Measurements from ENCODE around the gene TRABD. TPM values are rescaled to one million over a fixed set of nuclear protein-coding genes. Genes with fewer than 3 reads are reported as not detected.

TRABD gene
- total and polyA plus RNA-seq, 5 experiments from 2014 or later: 28.7 to 113 (median 46.7) TPM

Other genes with a start within 250 kb of the TRABD start
- gene PIM3, start 225.1 kb upstream of the TRABD start, total RNA-seq: 10 to 100 TPM; 42.0 to 44.0 TPM
- 10 to 100 TPM; 12.4 to 26.0 (median 13.6) TPM for gene PIM3, start 225.1 kb upstream of the TRABD start, polyA plus RNA-seq
- not detected for gene IL17REL, start 173.1 kb upstream of the TRABD start, total RNA-seq
- not detected for gene IL17REL, start 173.1 kb upstream of the TRABD start, polyA plus RNA-seq
- not detected for gene TTLL8, start 127.6 kb upstream of the TRABD start, total RNA-seq
- not detected for gene TTLL8, start 127.6 kb upstream of the TRABD start, polyA plus RNA-seq
- under 1 TPM; 0.16 to 0.36 TPM for gene MLC1, start 100.5 kb upstream of the TRABD start, total RNA-seq
- 1 to 10 TPM in 1 of 3 donors, under 1 TPM in 2; 0.12 to 1.8 (median 0.34) TPM for gene MLC1, start 100.5 kb upstream of the TRABD start, polyA plus RNA-seq
- not detected for gene MOV10L1, start 95.9 kb upstream of the TRABD start, total RNA-seq
- not detected for gene MOV10L1, start 95.9 kb upstream of the TRABD start, polyA plus RNA-seq
- gene PANX2, start 15.2 kb upstream of the TRABD start, total RNA-seq: under 1 TPM; 0.25 to 0.26 TPM
- gene PANX2, start 15.2 kb upstream of the TRABD start, polyA plus RNA-seq: not detected
- 10 to 100 TPM; 40.3 to 42.4 TPM for gene SELENOO, start 15.1 kb downstream of the TRABD start, total RNA-seq
- gene SELENOO, start 15.1 kb downstream of the TRABD start, polyA plus RNA-seq: 1 to 10 TPM; 3.1 to 8.8 (median 5.2) TPM
- gene TUBGCP6, start 59.1 kb downstream of the TRABD start, total RNA-seq: 100 to 1,000 TPM; 153 to 156 TPM
- gene TUBGCP6, start 59.1 kb downstream of the TRABD start, polyA plus RNA-seq: 10 to 100 TPM in 2 of 3 donors, 1 to 10 TPM in 1; 9.3 to 25.2 (median 17.3) TPM
- gene HDAC10, start 65.4 kb downstream of the TRABD start, total RNA-seq: 100 to 1,000 TPM; 107 to 114 TPM
- 1 to 10 TPM; 5.4 to 7.8 (median 6.4) TPM for gene HDAC10, start 65.4 kb downstream of the TRABD start, polyA plus RNA-seq
- 1 to 10 TPM; 2.1 to 2.9 TPM for gene MAPK12, start 75.8 kb downstream of the TRABD start, total RNA-seq
- gene MAPK12, start 75.8 kb downstream of the TRABD start, polyA plus RNA-seq: under 1 TPM in 2 of 3 donors, not detected in 1; 0.02 to 0.03 TPM
- gene MAPK11, start 84.5 kb downstream of the TRABD start, total RNA-seq: 1 to 10 TPM in 1 of 2 experiments, under 1 TPM in 1; 0.86 to 1.2 TPM
- gene MAPK11, start 84.5 kb downstream of the TRABD start, polyA plus RNA-seq: under 1 TPM; 0.13 to 0.24 (median 0.16) TPM
- gene PLXNB2, start 121.7 kb downstream of the TRABD start, total RNA-seq: 10 to 100 TPM; 14.3 to 16.7 TPM
- 1 to 10 TPM in 2 of 3 donors, under 1 TPM in 1; 0.72 to 4.1 (median 1.1) TPM for gene PLXNB2, start 121.7 kb downstream of the TRABD start, polyA plus RNA-seq
- gene DENND6B, start 141.1 kb downstream of the TRABD start, total RNA-seq: 1 to 10 TPM; 7.0 to 9.1 TPM
- gene DENND6B, start 141.1 kb downstream of the TRABD start, polyA plus RNA-seq: 1 to 10 TPM in 2 of 3 donors, under 1 TPM in 1; 0.53 to 1.1 (median 1.0) TPM
- gene PPP6R2, start 157.4 kb downstream of the TRABD start, total RNA-seq: 100 to 1,000 TPM in 1 of 2 experiments, 10 to 100 TPM in 1; 93.3 to 104 TPM
- gene PPP6R2, start 157.4 kb downstream of the TRABD start, polyA plus RNA-seq: 10 to 100 TPM; 13.3 to 29.1 (median 17.0) TPM